ENCODE data around the gene SH3PXD2A. TPM values are rescaled to one million over a fixed set of nuclear protein-coding genes. Genes with fewer than 3 reads are reported as not detected.

The SH3PXD2A gene
- total and polyA plus RNA-seq, 2 experiments from 2014 or later, result 1.8 to 5.0 TPM

- peaks cover 33% of the 10 kb centered on the region for H3K27me3 Mint-ChIP-seq (ENCODE audit: insufficient read depth, low read depth, poor library complexity)
- Histone ChIP-seq H3K4me1 (ENCODE audit: insufficient read depth) (peaks cover 27% of the 10 kb centered on the region), H4K20me1 (replicated peaks; ENCODE audit: insufficient read depth) (no peaks in the 10 kb centered on the region), H3F3A (replicated peaks; ENCODE audit: low read depth) (no peaks in the 10 kb centered on the region), H3K79me2 (replicated peaks; ENCODE audit: insufficient read depth) (no peaks in the 10 kb centered on the region), H2AFZ (no peak overlapping the region), H3K27ac (ENCODE audit: low read depth) (no peak overlapping the region), H3K36me3 (ENCODE audit: insufficient read depth) (no peaks in the 10 kb centered on the region), H3K27me3 (ENCODE audit: insufficient read depth) (peaks cover 34% of the 10 kb centered on the region), H3K4me3 (no peak overlapping the region), H3K9me2 (ENCODE audit: insufficient read depth) (no peaks in the 10 kb centered on the region), H3K4me2 (no peak overlapping the region)
- no peak for ATAC-seq
- H3K4me3 Mint-ChIP-seq, result no peak overlapping the region
- H3K36me3 Mint-ChIP-seq (ENCODE audit: low read depth), result no peaks in the 10 kb centered on the region
- DNase-seq (ENCODE audit: low spot score), result no peak
- TF ChIP-seq ZNF114 (CRISPR knock-in tag; IDR thresholded peaks at IDR 0.05) (no peak), ZNF331 (CRISPR knock-in tag; IDR thresholded peaks at IDR 0.05; ENCODE audit: low read depth) (no peak)
- TF ChIP-seq, protein P1, sequence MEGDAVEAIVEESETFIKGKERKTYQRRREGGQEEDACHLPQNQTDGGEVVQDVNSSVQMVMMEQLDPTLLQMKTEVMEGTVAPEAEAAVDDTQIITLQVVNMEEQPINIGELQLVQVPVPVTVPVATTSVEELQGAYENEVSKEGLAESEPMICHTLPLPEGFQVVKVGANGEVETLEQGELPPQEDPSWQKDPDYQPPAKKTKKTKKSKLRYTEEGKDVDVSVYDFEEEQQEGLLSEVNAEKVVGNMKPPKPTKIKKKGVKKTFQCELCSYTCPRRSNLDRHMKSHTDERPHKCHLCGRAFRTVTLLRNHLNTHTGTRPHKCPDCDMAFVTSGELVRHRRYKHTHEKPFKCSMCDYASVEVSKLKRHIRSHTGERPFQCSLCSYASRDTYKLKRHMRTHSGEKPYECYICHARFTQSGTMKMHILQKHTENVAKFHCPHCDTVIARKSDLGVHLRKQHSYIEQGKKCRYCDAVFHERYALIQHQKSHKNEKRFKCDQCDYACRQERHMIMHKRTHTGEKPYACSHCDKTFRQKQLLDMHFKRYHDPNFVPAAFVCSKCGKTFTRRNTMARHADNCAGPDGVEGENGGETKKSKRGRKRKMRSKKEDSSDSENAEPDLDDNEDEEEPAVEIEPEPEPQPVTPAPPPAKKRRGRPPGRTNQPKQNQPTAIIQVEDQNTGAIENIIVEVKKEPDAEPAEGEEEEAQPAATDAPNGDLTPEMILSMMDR (conservative IDR thresholded peaks at IDR 0.05; ENCODE audit: low read depth in 2 of 2), result no peak
- peaks cover 43% of the 10 kb centered on the region for H3K4me1 Mint-ChIP-seq
- H3K9me3 Mint-ChIP-seq, result no peaks in the 10 kb centered on the region
- no peak overlapping the region for H3K27ac Mint-ChIP-seq
Measured at GRCh38 chr10:103695584-103696005, 159.8 kb downstream of the SH3PXD2A start.

- H3K4me1 ChIP-seq (ENCODE audit: insufficient read depth), result peaks cover 27% of the 10 kb centered on the region
- Mint-ChIP-seq H3K36me3 (ENCODE audit: low read depth) (no peaks in the 10 kb centered on the region), H3K4me1 (peaks cover 37% of the 10 kb centered on the region), H3K27me3 (ENCODE audit: insufficient read depth, low read depth, poor library complexity) (peaks cover 33% of the 10 kb centered on the region), H3K27ac (no peak overlapping the region), H3K4me3 (peak overlapping the region; percentile 77), H3K9me3 (no peaks in the 10 kb centered on the region)
- H3K9me2 ChIP-seq (ENCODE audit: insufficient read depth), result no peaks in the 10 kb centered on the region
- no peaks in the 10 kb centered on the region for H3F3A ChIP-seq (replicated peaks; ENCODE audit: low read depth)
- H3K27me3 ChIP-seq (ENCODE audit: insufficient read depth), result peaks cover 34% of the 10 kb centered on the region
- H2AFZ ChIP-seq, result no peak overlapping the region; the same call in 1 of the 2 replicates
- H3K79me2 ChIP-seq (replicated peaks; ENCODE audit: insufficient read depth), result no peaks in the 10 kb centered on the region
- no peaks in the 10 kb centered on the region for H3K36me3 ChIP-seq (ENCODE audit: insufficient read depth)
- ATAC-seq (no peak), DNase-seq (ENCODE audit: low spot score) (no peak)
- H3K4me2 ChIP-seq, result peak overlapping the region; percentile 93
- no peaks in the 10 kb centered on the region for H4K20me1 ChIP-seq (replicated peaks; ENCODE audit: insufficient read depth)
- no peak overlapping the region for H3K27ac ChIP-seq (ENCODE audit: low read depth)
- H3K4me3 ChIP-seq, result peak overlapping the region; percentile 63
- no peak for TF ChIP-seq ZNF331 (CRISPR knock-in tag; IDR thresholded peaks at IDR 0.05; ENCODE audit: low read depth)
- no peak for TF ChIP-seq CREB1 (CRISPR knock-in tag; IDR thresholded peaks at IDR 0.05; ENCODE audit: low read depth)
- TF ChIP-seq, protein P1 (conservative IDR thresholded peaks at IDR 0.05; ENCODE audit: low read depth in 2 of 2), result no peak
- no peak for TF ChIP-seq POLR2AphosphoS5 (IDR thresholded peaks at IDR 0.05; ENCODE audit: low read depth)
- no peak for TF ChIP-seq ZNF462 (CRISPR knock-in tag; IDR thresholded peaks at IDR 0.05)
- TF ChIP-seq ZNF114 (CRISPR knock-in tag; IDR thresholded peaks at IDR 0.05), result no peak
- TF ChIP-seq REST (IDR thresholded peaks at IDR 0.05; ENCODE audit: unreplicated experiment), result no peak
Measured at GRCh38 chr10:103693812-103694205, 161.6 kb downstream of the SH3PXD2A start.
